GM19328 (cell line): ENCODE results near the gene SF3B6.

Experiments
- ATAC-seq: cut with Tn5 transposase; IDR thresholded peaks from one replicate; pipeline ENCODE4 v1.9.1; 2021; ENCODE audit warnings: mild to moderate bottlenecking, moderate library complexity; ENCODE audit not compliant: unreplicated experiment

SF3B6 gene

GRCh38 chr2:24021122-24021998, 54.8 kb downstream of the SF3B6 start:
- ATAC-seq = no peak

- ATAC-seq = no peak
Observed at GRCh38 chr2:24020244-24020643, 55.9 kb downstream of the SF3B6 start.

GRCh38 chr2:24019729-24020128, 56.4 kb downstream of the SF3B6 start:
- ATAC-seq = no peak

GRCh38 chr2:24018241-24018640, 57.9 kb downstream of the SF3B6 start:
- no peak for ATAC-seq

GRCh38 chr2:24017711-24018110, 58.4 kb downstream of the SF3B6 start:
- ATAC-seq = no peak
